Peyer's patch (tissue), 4 donors: ENCODE data around the gene NRL.

ENCODE experiments used
- CTCF ChIP-seq, 6 experiments: fragments of 450-650 bp in 4 of 6; fragments of 200-600 bp in 2 of 6; sonication (generic) in 1 of 6; IDR thresholded peaks; one replicate each; pipeline ENCODE4 v1.5.1; 2017 to 2019; ENCODE audit warnings: antibody characterized with exemption in 6 of 6, mild to moderate bottlenecking in 3 of 6, moderate library complexity in 1 of 6
- POLR2A ChIP-seq, 2 donors: fragments of 450-650 bp; IDR thresholded peaks; one replicate each; pipeline ENCODE4 v1.5.1; 2017; ENCODE audit warnings: antibody characterized with exemption in 2 of 2, mild to moderate bottlenecking in 2 of 2, moderate library complexity in 2 of 2

GRCh38 chr14:24074625-24075484 lies 39.9 kb downstream of the NRL start:
- TF ChIP-seq CTCF (IDR thresholded peaks at IDR 0.05) (no peak), POLR2A (IDR thresholded peaks at IDR 0.05) (peak; percentile 50 to 75)
